Neural cell (in vitro differentiated cells): Measurements from ENCODE around the gene SERPINB8.

Experiments
- EP300 ChIP-seq: fragments of 450-650 bp; conservative IDR thresholded peaks from 2 replicates; pipeline ENCODE4 v1.6.1; 2014; ENCODE audit warnings: antibody characterized with exemption, mild to moderate bottlenecking, moderate library complexity; ENCODE audit not compliant: poor library complexity, severe bottlenecking
- POLR2AphosphoS5 ChIP-seq: IDR thresholded peaks from 2 replicates; pipeline ENCODE4 v1.6.1; 2012
- SMC3 ChIP-seq: fragments of 450-650 bp; conservative IDR thresholded peaks from 2 replicates; pipeline ENCODE4 v1.6.1; 2014; ENCODE audit warnings: antibody characterized with exemption, mild to moderate bottlenecking, moderate library complexity; ENCODE audit not compliant: poor library complexity
- TF ChIP-seq, protein P1 (sequence below): fragments of 450-650 bp; IDR thresholded peaks from 2 replicates; pipeline ENCODE4 v1.5.1; 2014; ENCODE audit warnings: antibody characterized with exemption, mild to moderate bottlenecking, moderate library complexity; ENCODE audit not compliant: poor library complexity, severe bottlenecking

DNA sequence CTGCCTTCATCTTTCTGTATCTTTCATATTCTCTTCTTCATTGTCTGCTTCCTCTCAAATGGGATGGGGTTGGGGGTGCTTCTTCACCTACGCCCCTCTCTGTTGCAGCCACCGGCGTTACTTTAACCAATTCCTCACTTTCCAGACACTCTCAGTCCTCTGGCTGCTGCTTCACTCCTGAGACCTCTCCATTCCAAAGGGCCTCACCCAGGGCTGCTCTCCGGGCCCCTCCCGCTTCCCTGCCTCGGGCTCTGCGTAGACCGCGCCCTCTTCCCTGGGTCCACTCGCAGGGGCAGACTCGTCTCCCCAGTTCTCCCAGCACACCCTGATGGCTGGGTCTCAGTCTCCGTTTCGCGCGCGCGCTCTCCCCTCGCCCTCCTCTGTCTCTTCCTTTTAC, 926 bp downstream of the SERPINB8 start:
- TF ChIP-seq, protein P1, sequence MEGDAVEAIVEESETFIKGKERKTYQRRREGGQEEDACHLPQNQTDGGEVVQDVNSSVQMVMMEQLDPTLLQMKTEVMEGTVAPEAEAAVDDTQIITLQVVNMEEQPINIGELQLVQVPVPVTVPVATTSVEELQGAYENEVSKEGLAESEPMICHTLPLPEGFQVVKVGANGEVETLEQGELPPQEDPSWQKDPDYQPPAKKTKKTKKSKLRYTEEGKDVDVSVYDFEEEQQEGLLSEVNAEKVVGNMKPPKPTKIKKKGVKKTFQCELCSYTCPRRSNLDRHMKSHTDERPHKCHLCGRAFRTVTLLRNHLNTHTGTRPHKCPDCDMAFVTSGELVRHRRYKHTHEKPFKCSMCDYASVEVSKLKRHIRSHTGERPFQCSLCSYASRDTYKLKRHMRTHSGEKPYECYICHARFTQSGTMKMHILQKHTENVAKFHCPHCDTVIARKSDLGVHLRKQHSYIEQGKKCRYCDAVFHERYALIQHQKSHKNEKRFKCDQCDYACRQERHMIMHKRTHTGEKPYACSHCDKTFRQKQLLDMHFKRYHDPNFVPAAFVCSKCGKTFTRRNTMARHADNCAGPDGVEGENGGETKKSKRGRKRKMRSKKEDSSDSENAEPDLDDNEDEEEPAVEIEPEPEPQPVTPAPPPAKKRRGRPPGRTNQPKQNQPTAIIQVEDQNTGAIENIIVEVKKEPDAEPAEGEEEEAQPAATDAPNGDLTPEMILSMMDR = no peak
- TF ChIP-seq POLR2AphosphoS5 (no peak), SMC3 (no peak), EP300 (no peak)
